ENCODE results near the gene TCF7L1.
A peak's percentile ranks its signal among the peaks of the same experiment; 100 is the strongest.

TCF7L1 gene, protein sequence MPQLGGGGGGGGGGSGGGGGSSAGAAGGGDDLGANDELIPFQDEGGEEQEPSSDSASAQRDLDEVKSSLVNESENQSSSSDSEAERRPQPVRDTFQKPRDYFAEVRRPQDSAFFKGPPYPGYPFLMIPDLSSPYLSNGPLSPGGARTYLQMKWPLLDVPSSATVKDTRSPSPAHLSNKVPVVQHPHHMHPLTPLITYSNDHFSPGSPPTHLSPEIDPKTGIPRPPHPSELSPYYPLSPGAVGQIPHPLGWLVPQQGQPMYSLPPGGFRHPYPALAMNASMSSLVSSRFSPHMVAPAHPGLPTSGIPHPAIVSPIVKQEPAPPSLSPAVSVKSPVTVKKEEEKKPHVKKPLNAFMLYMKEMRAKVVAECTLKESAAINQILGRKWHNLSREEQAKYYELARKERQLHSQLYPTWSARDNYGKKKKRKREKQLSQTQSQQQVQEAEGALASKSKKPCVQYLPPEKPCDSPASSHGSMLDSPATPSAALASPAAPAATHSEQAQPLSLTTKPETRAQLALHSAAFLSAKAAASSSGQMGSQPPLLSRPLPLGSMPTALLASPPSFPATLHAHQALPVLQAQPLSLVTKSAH

DNA sequence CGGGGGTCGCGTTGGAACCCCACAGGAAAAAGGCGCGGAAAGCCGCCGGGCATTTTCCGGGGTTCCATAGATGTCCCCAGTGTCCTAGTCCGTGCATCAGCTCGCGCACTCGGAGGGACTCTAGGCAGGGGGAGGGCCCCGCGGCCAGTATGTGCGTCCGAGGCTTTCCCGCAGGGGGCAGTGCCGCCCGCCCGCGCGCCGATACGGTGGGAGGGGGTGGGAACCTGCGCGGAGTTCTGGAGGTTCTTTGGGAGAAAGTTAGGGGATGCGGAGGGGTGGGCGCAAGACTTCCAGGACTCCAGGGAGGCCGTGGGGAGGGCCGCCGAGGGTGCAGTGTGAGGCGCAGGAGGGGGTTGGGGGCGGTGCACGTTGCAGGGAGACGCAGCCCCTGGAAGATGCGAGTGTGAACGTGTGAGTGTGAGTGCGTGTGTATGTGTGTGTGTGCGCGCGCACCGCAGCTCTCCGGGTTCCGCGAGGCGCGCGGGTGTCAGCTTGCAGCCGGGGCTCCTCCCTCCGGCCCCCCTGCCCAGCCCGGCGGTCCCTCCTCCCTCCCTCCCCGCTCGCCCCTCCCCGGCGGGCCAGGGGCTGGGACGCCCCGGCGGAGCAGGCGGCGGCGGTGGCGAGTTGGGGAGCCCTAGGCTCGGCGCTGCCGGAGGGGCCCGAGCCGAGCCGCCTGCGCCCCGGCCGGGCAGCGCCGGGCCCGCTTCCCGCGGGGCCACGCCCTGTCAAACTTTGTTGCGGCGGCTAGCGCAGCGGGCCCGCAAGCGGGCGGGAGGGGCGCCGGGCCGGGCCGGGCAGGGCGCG, at the start of gene TCF7L1:
TSS of gene TCF7L1 (plus strand) at position 559 of the 804 bp plus-strand sequence. CDS start 293 bp downstream, outside the sequence.
- peak; percentile 68 for DNase-seq (ENCODE audit: low spot score)
- TF ChIP-seq, protein P1, sequence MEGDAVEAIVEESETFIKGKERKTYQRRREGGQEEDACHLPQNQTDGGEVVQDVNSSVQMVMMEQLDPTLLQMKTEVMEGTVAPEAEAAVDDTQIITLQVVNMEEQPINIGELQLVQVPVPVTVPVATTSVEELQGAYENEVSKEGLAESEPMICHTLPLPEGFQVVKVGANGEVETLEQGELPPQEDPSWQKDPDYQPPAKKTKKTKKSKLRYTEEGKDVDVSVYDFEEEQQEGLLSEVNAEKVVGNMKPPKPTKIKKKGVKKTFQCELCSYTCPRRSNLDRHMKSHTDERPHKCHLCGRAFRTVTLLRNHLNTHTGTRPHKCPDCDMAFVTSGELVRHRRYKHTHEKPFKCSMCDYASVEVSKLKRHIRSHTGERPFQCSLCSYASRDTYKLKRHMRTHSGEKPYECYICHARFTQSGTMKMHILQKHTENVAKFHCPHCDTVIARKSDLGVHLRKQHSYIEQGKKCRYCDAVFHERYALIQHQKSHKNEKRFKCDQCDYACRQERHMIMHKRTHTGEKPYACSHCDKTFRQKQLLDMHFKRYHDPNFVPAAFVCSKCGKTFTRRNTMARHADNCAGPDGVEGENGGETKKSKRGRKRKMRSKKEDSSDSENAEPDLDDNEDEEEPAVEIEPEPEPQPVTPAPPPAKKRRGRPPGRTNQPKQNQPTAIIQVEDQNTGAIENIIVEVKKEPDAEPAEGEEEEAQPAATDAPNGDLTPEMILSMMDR (IDR thresholded peaks at IDR 0.05; ENCODE audit: extremely low read depth, missing control alignments): no peak

DNA sequence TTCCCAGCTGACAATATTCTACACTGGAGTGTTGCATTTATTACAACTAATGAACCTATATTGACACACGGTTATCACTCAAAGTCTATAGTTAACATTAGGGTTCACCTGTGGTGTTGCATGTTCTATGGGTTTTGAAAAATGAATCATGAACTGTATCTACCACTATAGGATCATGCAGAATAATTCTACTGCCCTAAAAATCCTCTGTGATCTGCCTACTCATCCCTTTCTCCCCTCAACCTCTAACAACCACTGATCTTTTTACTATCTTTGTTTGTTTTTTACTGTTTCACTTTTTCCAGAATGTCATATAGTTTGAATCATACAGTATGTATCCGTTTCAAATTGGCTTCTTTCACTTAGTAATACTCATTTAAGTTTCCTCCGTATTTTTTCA, 47.6 kb upstream of the TCF7L1 start:
- TF ChIP-seq, protein P1 (IDR thresholded peaks at IDR 0.05; ENCODE audit: extremely low read depth, missing control alignments): no peak
- DNase-seq (ENCODE audit: low spot score): no peak

DNA sequence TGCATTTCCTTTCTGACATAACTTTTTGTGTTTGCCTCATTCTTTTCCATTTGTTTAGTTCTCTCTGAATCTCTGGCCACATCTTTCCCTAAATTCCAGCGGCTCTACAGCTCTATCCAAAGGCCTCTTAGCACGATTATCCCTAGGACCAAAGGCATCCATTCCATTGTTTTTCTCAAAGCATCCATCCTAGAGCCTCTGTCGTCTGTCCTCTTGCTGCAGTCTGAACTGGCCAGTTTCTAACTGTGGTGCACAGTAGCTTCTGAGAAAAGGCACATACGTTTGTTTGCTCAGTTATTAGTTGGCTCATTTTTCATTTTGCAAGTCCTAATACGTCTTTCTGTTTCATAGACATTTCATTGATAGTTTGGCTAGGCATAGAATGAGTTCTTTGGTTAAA, 45.7 kb upstream of the TCF7L1 start:
- TF ChIP-seq, protein P1 (IDR thresholded peaks at IDR 0.05; ENCODE audit: extremely low read depth, missing control alignments): no peak
- DNase-seq (ENCODE audit: low spot score): no peak

DNA sequence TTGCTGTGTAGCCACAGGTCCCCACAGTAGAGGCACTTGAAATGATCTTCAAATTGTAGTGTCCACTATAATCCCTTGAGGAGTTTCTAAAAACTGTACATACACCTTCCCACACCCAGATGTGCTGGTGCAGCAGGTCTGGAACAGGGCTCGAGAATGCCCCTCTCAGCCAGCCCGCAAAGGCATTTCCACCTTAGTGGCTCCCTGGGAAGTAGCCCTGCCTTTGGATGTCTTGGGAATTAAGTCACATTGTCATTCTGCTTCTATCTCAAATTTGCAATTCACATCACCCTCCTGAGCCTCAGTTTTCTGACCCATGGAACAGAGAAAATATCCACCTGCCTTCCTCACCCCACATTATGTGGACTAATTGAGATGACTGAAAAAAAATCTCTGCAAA, 44.3 kb upstream of the TCF7L1 start:
- DNase-seq (ENCODE audit: low spot score): no peak
- TF ChIP-seq, protein P1 (IDR thresholded peaks at IDR 0.05; ENCODE audit: extremely low read depth, missing control alignments): no peak

DNA sequence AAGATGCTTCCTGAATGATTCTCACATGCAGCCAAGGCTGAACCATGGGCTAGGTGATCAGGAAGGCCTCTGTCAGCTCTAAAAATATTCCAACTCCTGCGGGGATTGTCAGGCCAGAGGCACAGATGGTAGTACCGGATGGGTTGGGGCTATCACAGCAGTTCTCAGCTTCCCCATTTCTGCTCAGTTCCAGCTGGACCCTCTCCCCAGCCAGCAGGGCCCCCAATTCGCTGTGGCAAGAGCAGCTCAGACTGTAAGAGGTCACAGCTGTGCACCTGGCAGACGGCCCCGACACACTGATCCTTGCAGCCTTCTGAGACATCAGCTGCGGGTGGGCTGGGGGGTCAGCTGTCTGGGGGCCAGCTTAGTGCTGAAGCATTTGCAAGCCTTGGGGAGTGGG, 43.6 kb upstream of the TCF7L1 start:
- no peak for DNase-seq (ENCODE audit: low spot score)
- TF ChIP-seq, protein P1 (IDR thresholded peaks at IDR 0.05; ENCODE audit: extremely low read depth, missing control alignments): no peak

DNA sequence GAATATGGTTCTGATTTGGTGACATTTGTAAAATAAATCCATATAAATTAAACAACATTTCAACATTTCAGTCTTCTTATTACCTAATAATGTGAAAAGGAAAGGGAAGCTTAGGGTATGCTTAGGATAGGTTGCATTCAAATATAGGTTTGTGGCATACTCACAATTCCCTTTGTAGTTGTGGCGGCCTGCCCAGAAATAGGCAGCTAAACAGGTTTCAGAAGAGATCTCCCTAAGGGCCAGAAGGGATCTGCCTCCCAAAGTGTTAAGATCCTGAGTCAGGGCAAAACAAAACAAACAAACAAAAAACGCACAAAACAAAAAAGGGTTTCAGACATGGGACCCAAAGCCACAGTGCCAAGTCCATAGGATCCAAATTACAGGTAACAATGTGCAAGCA, 41.4 kb upstream of the TCF7L1 start:
- TF ChIP-seq, protein P1 (IDR thresholded peaks at IDR 0.05; ENCODE audit: extremely low read depth, missing control alignments): no peak
- DNase-seq (ENCODE audit: low spot score): no peak

DNA sequence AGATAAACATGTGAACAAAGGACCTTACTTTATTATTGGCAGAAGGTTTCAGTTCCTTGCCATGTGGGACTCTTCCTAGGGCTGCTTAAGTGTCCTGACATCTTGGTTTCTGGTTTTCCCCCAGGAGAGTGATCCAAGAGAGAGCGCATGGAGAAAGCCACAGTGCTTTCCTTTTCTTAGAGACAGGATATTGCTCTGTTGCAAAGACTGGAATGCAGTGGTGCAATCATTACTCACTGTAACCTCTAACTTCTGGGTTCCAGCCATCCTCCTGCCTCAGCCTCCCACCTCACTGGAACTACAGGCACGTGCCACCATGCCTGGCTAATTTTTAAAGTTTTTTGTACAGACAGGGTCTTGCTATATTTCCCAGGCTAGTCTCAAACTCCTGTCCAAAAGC, 38.1 kb upstream of the TCF7L1 start:
- no peak for DNase-seq (ENCODE audit: low spot score)
- TF ChIP-seq, protein P1 (IDR thresholded peaks at IDR 0.05; ENCODE audit: extremely low read depth, missing control alignments): no peak
